Measurements from ENCODE around the gene CMKLR1. TPM values are rescaled to one million over a fixed set of nuclear protein-coding genes. Genes with fewer than 3 reads are reported as not detected.

The CMKLR1 gene
- total RNA-seq, 1 donor from 2014 or later = not detected

DNA sequence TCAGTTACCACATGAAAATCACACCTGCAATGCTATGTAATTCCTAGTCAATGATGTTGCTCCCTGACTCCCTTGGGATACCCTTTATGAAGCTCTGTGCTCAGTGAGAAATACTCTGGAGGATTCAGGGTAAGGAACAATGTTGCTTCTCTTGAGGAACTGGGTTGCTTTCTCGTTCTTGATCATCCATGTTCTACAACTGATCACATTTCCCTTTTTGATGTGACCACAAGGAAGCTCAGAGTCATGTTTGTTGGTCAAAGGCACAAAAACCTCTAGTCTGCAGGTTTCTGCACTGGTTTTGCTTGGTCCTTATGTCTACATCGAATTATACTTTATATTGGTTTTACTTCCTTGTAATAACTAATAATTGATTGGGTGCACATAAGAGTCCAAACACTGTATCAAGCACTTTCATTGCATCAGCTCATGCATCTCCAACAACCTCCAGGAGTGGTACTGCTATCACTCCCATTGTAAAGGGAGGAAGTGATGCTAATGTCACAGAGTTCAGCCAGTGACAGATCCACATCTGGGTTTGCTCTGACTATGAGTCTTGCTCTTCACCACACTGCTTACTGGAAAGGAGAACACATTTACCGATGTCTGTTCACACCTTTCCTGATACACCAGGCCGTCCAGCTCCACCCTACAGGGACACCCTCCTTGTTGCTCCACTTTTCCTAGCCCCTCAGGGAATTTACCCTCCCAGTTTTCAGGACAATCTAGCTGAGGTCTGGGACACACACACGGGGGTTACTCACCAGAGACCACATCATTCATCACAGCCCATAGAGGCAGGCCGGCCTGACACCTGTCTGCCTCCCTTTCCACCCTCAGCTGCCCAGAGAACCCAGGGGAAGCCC, 41.0 kb downstream of the CMKLR1 start:
- DNase-seq (ENCODE audit: low spot score, unreplicated experiment) = no peak
- H3K27me3 Mint-ChIP-seq = peaks cover 8% of the 10 kb centered on the region
- H3K9me3 Mint-ChIP-seq (ENCODE audit: low read depth) = no peaks in the 10 kb centered on the region
- TF ChIP-seq, protein P1, sequence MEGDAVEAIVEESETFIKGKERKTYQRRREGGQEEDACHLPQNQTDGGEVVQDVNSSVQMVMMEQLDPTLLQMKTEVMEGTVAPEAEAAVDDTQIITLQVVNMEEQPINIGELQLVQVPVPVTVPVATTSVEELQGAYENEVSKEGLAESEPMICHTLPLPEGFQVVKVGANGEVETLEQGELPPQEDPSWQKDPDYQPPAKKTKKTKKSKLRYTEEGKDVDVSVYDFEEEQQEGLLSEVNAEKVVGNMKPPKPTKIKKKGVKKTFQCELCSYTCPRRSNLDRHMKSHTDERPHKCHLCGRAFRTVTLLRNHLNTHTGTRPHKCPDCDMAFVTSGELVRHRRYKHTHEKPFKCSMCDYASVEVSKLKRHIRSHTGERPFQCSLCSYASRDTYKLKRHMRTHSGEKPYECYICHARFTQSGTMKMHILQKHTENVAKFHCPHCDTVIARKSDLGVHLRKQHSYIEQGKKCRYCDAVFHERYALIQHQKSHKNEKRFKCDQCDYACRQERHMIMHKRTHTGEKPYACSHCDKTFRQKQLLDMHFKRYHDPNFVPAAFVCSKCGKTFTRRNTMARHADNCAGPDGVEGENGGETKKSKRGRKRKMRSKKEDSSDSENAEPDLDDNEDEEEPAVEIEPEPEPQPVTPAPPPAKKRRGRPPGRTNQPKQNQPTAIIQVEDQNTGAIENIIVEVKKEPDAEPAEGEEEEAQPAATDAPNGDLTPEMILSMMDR (IDR thresholded peaks at IDR 0.05; ENCODE audit: unreplicated experiment) = no peak
- no peak overlapping the region for H3K27ac Mint-ChIP-seq
- H3K36me3 Mint-ChIP-seq (ENCODE audit: insufficient read depth) = no peaks in the 10 kb centered on the region
- H3K4me1 Mint-ChIP-seq (ENCODE audit: low read depth) = peaks cover 16% of the 10 kb centered on the region
- H3K4me3 Mint-ChIP-seq (ENCODE audit: low read depth) = no peak overlapping the region

DNA sequence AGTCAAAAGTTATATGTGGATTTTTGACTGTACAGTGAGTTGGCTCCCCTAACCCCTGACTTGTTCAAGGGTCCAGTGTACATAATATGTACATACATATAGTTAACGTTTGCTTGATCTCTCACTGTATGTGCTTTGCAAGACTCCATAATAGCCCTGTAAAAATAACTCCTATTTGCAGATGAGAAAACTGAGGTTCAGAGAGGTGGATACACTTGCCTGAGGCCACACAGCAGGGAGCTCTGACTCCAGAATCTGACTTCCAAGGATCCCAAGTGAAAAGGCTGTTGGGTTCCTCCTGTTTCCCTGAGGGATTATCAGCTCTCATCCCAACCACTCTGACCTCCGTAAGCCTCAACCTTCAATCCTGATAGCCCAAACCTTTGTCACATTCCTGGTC, 41.7 kb downstream of the CMKLR1 start:
- Mint-ChIP-seq H3K4me1 (ENCODE audit: low read depth) (peaks cover 9% of the 10 kb centered on the region), H3K9me3 (ENCODE audit: low read depth) (no peaks in the 10 kb centered on the region), H3K4me3 (ENCODE audit: low read depth) (no peak overlapping the region), H3K36me3 (ENCODE audit: insufficient read depth) (no peaks in the 10 kb centered on the region), H3K27ac (no peak overlapping the region), H3K27me3 (peaks cover 8% of the 10 kb centered on the region)
- no peak for DNase-seq (ENCODE audit: low spot score, unreplicated experiment)
- TF ChIP-seq, protein P1 (IDR thresholded peaks at IDR 0.05; ENCODE audit: unreplicated experiment) = no peak

DNA sequence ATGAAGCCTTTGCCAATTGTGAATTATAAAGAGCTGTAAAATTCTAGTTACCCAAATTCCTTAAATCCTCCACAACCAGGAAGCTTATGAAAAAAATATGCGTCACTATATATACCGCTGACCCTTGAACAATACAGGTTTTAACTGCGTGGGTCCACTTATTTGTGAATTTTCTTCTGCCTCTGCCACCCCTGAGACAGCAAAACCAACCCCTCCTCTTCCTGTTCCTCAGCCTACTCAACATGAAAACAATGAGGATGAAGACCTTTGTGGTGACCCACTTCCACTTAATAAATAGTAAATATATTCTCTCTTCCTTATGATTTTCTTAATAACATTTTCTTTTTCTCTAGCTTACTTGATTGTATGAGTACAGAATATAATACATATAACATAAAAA, 42.2 kb downstream of the CMKLR1 start:
- Mint-ChIP-seq H3K9me3 (ENCODE audit: low read depth) (no peaks in the 10 kb centered on the region), H3K27me3 (peaks cover 8% of the 10 kb centered on the region), H3K36me3 (ENCODE audit: insufficient read depth) (no peaks in the 10 kb centered on the region), H3K4me1 (ENCODE audit: low read depth) (peaks cover 5% of the 10 kb centered on the region), H3K4me3 (ENCODE audit: low read depth) (no peak overlapping the region), H3K27ac (no peak overlapping the region)
- DNase-seq (ENCODE audit: low spot score, unreplicated experiment) = no peak
- TF ChIP-seq, protein P1 (IDR thresholded peaks at IDR 0.05; ENCODE audit: unreplicated experiment) = no peak

DNA sequence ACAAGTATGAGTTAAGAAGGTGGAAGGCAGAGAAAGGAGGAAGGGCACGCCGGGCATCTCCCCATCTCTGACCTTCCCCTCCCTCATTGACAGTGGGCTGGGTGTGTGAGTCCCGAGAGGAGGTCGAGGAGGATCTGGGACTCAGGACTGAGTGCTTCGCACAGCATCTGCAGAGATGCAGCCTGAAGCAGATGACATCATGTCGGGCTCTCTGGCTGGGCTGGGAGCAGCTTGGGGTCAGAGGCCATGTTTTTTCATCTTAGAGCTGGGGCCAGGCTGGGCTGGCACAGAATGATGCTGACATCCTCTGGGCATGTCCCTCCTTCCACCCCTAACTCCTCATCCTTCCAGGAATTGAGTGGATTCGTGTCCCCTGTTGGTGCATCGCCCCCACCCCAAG, 43.5 kb downstream of the CMKLR1 start:
- no peaks in the 10 kb centered on the region for H3K9me3 Mint-ChIP-seq (ENCODE audit: low read depth)
- H3K27ac Mint-ChIP-seq = no peak overlapping the region
- no peak for DNase-seq (ENCODE audit: low spot score, unreplicated experiment)
- no peaks in the 10 kb centered on the region for H3K4me1 Mint-ChIP-seq (ENCODE audit: low read depth)
- no peaks in the 10 kb centered on the region for H3K36me3 Mint-ChIP-seq (ENCODE audit: insufficient read depth)
- peaks cover 13% of the 10 kb centered on the region for H3K27me3 Mint-ChIP-seq
- TF ChIP-seq, protein P1 (IDR thresholded peaks at IDR 0.05; ENCODE audit: unreplicated experiment) = no peak
- no peak overlapping the region for H3K4me3 Mint-ChIP-seq (ENCODE audit: low read depth)

DNA sequence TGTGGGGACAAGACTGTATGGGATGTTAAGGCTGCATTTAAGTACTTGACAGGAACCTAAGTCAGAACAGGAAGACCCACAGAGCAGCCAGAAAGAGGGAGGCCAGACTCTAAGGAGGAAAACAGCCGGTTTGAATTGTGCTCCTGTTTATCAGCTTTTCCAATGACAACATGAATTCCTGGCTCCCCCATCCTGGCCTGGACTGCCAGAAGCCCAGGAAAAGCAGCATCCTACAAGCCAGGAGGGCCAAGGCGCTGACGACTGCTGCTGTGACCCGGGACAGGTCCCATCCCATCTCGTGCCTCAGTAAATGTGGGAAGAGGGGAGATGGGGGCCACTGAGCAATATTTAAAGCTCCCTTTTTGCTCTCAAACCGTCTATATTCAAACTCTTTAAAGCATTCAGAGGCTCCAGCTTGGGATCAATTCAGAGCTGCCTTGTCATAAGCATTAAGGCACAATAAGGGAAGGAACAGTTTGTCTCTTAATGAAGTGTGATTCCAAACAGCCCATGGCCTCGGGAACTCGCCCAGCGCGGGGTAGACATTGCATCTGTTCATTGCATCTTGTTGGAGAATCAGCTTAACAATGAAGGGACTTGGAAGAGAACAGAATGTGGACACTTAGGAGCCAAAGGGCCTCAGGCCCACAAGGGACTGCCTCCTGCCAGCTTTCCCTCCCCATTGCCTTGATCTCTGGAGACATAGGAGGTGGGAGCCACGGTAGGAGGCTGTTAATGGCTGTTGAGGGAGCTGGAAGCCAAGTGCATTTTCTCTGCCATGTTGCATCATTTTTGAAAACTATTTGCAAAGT, 49.6 kb downstream of the CMKLR1 start:
- H3K27me3 Mint-ChIP-seq = peaks cover 26% of the 10 kb centered on the region
- DNase-seq (ENCODE audit: low spot score, unreplicated experiment) = no peak
- no peak overlapping the region for H3K4me3 Mint-ChIP-seq (ENCODE audit: low read depth)
- H3K27ac Mint-ChIP-seq = no peak overlapping the region
- H3K36me3 Mint-ChIP-seq (ENCODE audit: insufficient read depth) = no peaks in the 10 kb centered on the region
- H3K9me3 Mint-ChIP-seq (ENCODE audit: low read depth) = no peaks in the 10 kb centered on the region
- H3K4me1 Mint-ChIP-seq (ENCODE audit: low read depth) = no peaks in the 10 kb centered on the region
- TF ChIP-seq, protein P1 (IDR thresholded peaks at IDR 0.05; ENCODE audit: unreplicated experiment) = no peak

Data from progenitor cell of endocrine pancreas (in vitro differentiated cells).